ENCODE data around the gene MAGEA4. TPM values are rescaled to one million over a fixed set of nuclear protein-coding genes. Genes with fewer than 3 reads are reported as not detected.

The MAGEA4 gene
- total and polyA plus RNA-seq, 2 of the 4 experiments (the other 2 are of a cell fraction) = not detected

GRCh38 chrX:151922692-151923091 is 10.0 kb downstream of the MAGEA4 start:
- dilution Hi-C loops (cut with HindIII; ENCODE audit: low sequenced_read_pairs, unreplicated experiment) (no loop called here), intact Hi-C loops (cut with micrococcal nuclease) (no loop called here), in situ Hi-C loops (cut with MboI; ENCODE audit: low sequenced_read_pairs) (no loop called here)
- Histone ChIP-seq H3K27me3 (ENCODE audit: control insufficient read depth, insufficient read depth, low read length) (no peaks in the 10 kb centered on the region), H4K91ac (ENCODE audit: insufficient read depth, low read depth, low read length) (no peak overlapping the region), H2AFZ (replicated peaks; ENCODE audit: low read length, poor library complexity) (no peak overlapping the region), H3K9me3 (ENCODE audit: control insufficient read depth, insufficient read depth, low read length) (peaks cover 21% of the 10 kb centered on the region; the same call in 1 of the 2 replicates), H2AK9ac (replicated peaks; ENCODE audit: low read depth, low read length, poor library complexity) (no peak overlapping the region), H2AK5ac (ENCODE audit: low read depth, low read length) (no peak overlapping the region), H3K9me1 (ENCODE audit: insufficient read depth, low read length) (no peaks in the 10 kb centered on the region), H3K56ac (ENCODE audit: extremely low read depth, insufficient read depth, low read length) (no peak overlapping the region), H2BK15ac (ENCODE audit: low read depth, low read length) (no peak overlapping the region), H3K4me2 (ENCODE audit: low read depth, low read length) (no peak overlapping the region), H3K4me3 (ENCODE audit: insufficient read depth, low read depth, low read length) (no peak overlapping the region), H3K18ac (ENCODE audit: low read depth, low read length) (no peak overlapping the region), H3K4me1 (ENCODE audit: control insufficient read depth, insufficient read depth, low read length) (no peaks in the 10 kb centered on the region), H3K79me1 (ENCODE audit: low read depth in 1 of 2, low read length in 2 of 2) (no peaks in the 10 kb centered on the region), H3K14ac (replicated peaks; ENCODE audit: low read depth, low read length) (no peak overlapping the region), H4K8ac (ENCODE audit: low read depth in 2 of 2, low read length in 2 of 2) (no peak overlapping the region), H3K9ac (ENCODE audit: low read depth, low read length) (no peak overlapping the region), H2BK20ac (ENCODE audit: low read depth, low read length) (no peak overlapping the region), H2BK120ac (ENCODE audit: low read depth, low read length) (no peak overlapping the region), H3K4ac (ENCODE audit: low read depth, low read length) (no peak overlapping the region), H4K20me1 (ENCODE audit: insufficient read depth, low read length) (no peaks in the 10 kb centered on the region), H3K27ac (ENCODE audit: insufficient read depth, low read length) (no peak overlapping the region), H4K5ac (ENCODE audit: low read depth, low read length) (no peak overlapping the region), H3K23ac (ENCODE audit: low read depth, low read length) (no peak overlapping the region), H3K36me3 (ENCODE audit: control insufficient read depth, insufficient read depth, low read length) (no peaks in the 10 kb centered on the region), H2BK5ac (ENCODE audit: low read depth, low read length, poor library complexity, severe bottlenecking) (no peak overlapping the region)
- CTCF ChIA-PET = no interaction called here
- POLR2A ChIA-PET (ENCODE audit: unreplicated experiment) = no interaction called here
- BruUV-seq (replicated peaks) = no TSS peak
- ATAC-seq (ENCODE audit: low read depth) (no peak), DNase-seq (no peak)
- no peak for TF ChIP-seq ELK1 (IDR thresholded peaks at IDR 0.05; ENCODE audit: borderline replicate concordance, low read depth, low read length)
- TF ChIP-seq NFE2L2 (IDR thresholded peaks at IDR 0.05; ENCODE audit: low read depth, low read length) = no peak
- 0% methylated on average over 1 of the region's 5 CpGs; no CpG with 5 or more reads in 1 of the 2 experiments for WGBS, 2 experiments (ENCODE audit: extremely low coverage in 2 of 2, insufficient read length in 1 of 2)

All from IMR-90 (cell line).